Measurements from ENCODE around the gene NECAB3. TPM values are rescaled to one million over a fixed set of nuclear protein-coding genes. Genes with fewer than 3 reads are reported as not detected.

The NECAB3 gene
- total RNA-seq, 1 donor from 2014 or later: 29.2 TPM

GRCh38 chr20:33630507-33630906 is 43.7 kb downstream of the NECAB3 start:
- no peak for DNase-seq (ENCODE audit: extremely low spot score in 2 of 2)
- H3K27me3 ChIP-seq: no peaks in the 10 kb centered on the region
- H3K9me3 ChIP-seq: no peaks in the 10 kb centered on the region
- TF ChIP-seq POLR2A (IDR thresholded peaks at IDR 0.05): no peak
- H3K36me3 ChIP-seq: peaks cover 0 to 70% of the 10 kb centered on the region in 2 donors
- intact Hi-C loops (cut with DNase I): no loop called here
- no peak overlapping the region for H3K27ac ChIP-seq
- H3K4me3 ChIP-seq: no peak overlapping the region
- H3K4me1 ChIP-seq: no peaks in the 10 kb centered on the region

- DNase-seq (ENCODE audit: extremely low spot score in 2 of 2): no peak
- Histone ChIP-seq H3K9me3 (no peaks in the 10 kb centered on the region), H3K4me3 (no peak overlapping the region), H3K27ac (no peak overlapping the region), H3K4me1 (no peaks in the 10 kb centered on the region), H3K36me3 (peaks cover 0 to 70% of the 10 kb centered on the region in 2 donors), H3K27me3 (no peaks in the 10 kb centered on the region)
- TF ChIP-seq POLR2A (IDR thresholded peaks at IDR 0.05) (no peak), CTCF (IDR thresholded peaks at IDR 0.05) (no peak), POLR2AphosphoS5 (IDR thresholded peaks at IDR 0.05; ENCODE audit: insufficient read depth in 1 of 2, low read depth in 1 of 2) (no peak)
- intact Hi-C loops (cut with DNase I): no loop called here
Measured at GRCh38 chr20:33629979-33630378, 44.2 kb downstream of the NECAB3 start.

- intact Hi-C loops (cut with DNase I): no loop called here
- TF ChIP-seq CTCF (IDR thresholded peaks at IDR 0.05) (no peak), POLR2A (IDR thresholded peaks at IDR 0.05) (no peak), POLR2AphosphoS5 (IDR thresholded peaks at IDR 0.05; ENCODE audit: insufficient read depth in 1 of 2, low read depth in 1 of 2) (no peak)
- no peaks in the 10 kb centered on the region for H3K27me3 ChIP-seq
- no peak for DNase-seq (ENCODE audit: extremely low spot score in 2 of 2)
- H3K4me1 ChIP-seq: no peaks in the 10 kb centered on the region
- no peaks in the 10 kb centered on the region for H3K9me3 ChIP-seq
- H3K27ac ChIP-seq: no peak overlapping the region
- H3K4me3 ChIP-seq: no peak overlapping the region
- peaks cover 0 to 67% of the 10 kb centered on the region in 2 donors for H3K36me3 ChIP-seq
Measured at GRCh38 chr20:33629533-33629932, 44.7 kb downstream of the NECAB3 start.

- Histone ChIP-seq H3K9me3 (no peaks in the 10 kb centered on the region), H3K4me3 (no peak overlapping the region), H3K27ac (no peak overlapping the region), H3K27me3 (no peaks in the 10 kb centered on the region), H3K4me1 (no peaks in the 10 kb centered on the region), H3K36me3 (peaks cover 0 to 64% of the 10 kb centered on the region in 2 donors)
- no peak for DNase-seq (ENCODE audit: extremely low spot score in 2 of 2)
- intact Hi-C loops (cut with DNase I): no loop called here
- TF ChIP-seq POLR2AphosphoS5 (IDR thresholded peaks at IDR 0.05; ENCODE audit: insufficient read depth in 1 of 2, low read depth in 1 of 2) (no peak), CTCF (IDR thresholded peaks at IDR 0.05) (no peak), POLR2A (IDR thresholded peaks at IDR 0.05) (no peak)
Measured at GRCh38 chr20:33627577-33628216, 46.5 kb downstream of the NECAB3 start.

GRCh38 chr20:33626190-33626589 is 48.0 kb downstream of the NECAB3 start:
- no peak for TF ChIP-seq CTCF (IDR thresholded peaks at IDR 0.05)
- TF ChIP-seq POLR2AphosphoS5 (IDR thresholded peaks at IDR 0.05; ENCODE audit: insufficient read depth in 1 of 2, low read depth in 1 of 2): no peak
- no peak for TF ChIP-seq POLR2A (IDR thresholded peaks at IDR 0.05)
- intact Hi-C loops (cut with DNase I): no loop called here
- Histone ChIP-seq H3K36me3 (peaks cover 0 to 57% of the 10 kb centered on the region in 2 donors), H3K4me3 (no peak overlapping the region), H3K27me3 (no peaks in the 10 kb centered on the region), H3K4me1 (no peaks in the 10 kb centered on the region), H3K27ac (no peak overlapping the region), H3K9me3 (no peaks in the 10 kb centered on the region)
- DNase-seq (ENCODE audit: extremely low spot score in 2 of 2): no peak

Measured in vagina (tissue), 2 donors.